ENCODE data around the gene GID8. TPM values are rescaled to one million over a fixed set of nuclear protein-coding genes. Genes with fewer than 3 reads are reported as not detected.

Gene GID8
- total and polyA plus RNA-seq, 12 donors: 9.4 to 38.5 (median 22.3) TPM

- H3K4me1 ChIP-seq (replicated peaks in 1 of 2): peaks cover 9 to 26% of the 10 kb centered on the region in 2 donors
- H3K9me3 ChIP-seq (replicated peaks in 1 of 3): no peaks in the 10 kb centered on the region
- H3K36me3 ChIP-seq (replicated peaks in 1 of 2): no peaks in the 10 kb centered on the region
- H3K27me3 ChIP-seq: no peaks in the 10 kb centered on the region
- no peak overlapping the region for H3K4me3 ChIP-seq
- DNase-seq: no peak
- intact Hi-C loops (cut with DNase I): no loop called here
- WGBS, 4 donors: 82 to 91% (median 89%) methylated on average over 12 to 25 of the region's 25 CpGs
- no peak for TF ChIP-seq CTCF (IDR thresholded peaks at IDR 0.05)
- TF ChIP-seq POLR2A (IDR thresholded peaks at IDR 0.05): no peak
- no peak overlapping the region for H3K27ac ChIP-seq
These were observed 18.6 kb downstream of the GID8 start for GRCh38 chr20:62956387-62957135.

GRCh38 chr20:62957136-62958117 lies 19.5 kb downstream of the GID8 start:
- Histone ChIP-seq H3K4me3 (no peak overlapping the region), H3K27me3 (no peaks in the 10 kb centered on the region), H3K27ac (no peak overlapping the region), H3K4me1 (replicated peaks in 1 of 2) (peaks cover 9 to 22% of the 10 kb centered on the region in 2 donors), H3K9me3 (replicated peaks in 1 of 3) (no peaks in the 10 kb centered on the region), H3K36me3 (replicated peaks in 1 of 2) (no peaks in the 10 kb centered on the region)
- no peak for DNase-seq
- 82 to 92% (median 91%) methylated on average over 23 to 36 of the region's 36 CpGs for WGBS, 4 donors
- no peak for TF ChIP-seq CTCF (IDR thresholded peaks at IDR 0.05)
- TF ChIP-seq POLR2A (IDR thresholded peaks at IDR 0.05): no peak
- intact Hi-C loops (cut with DNase I): no loop called here

DNA sequence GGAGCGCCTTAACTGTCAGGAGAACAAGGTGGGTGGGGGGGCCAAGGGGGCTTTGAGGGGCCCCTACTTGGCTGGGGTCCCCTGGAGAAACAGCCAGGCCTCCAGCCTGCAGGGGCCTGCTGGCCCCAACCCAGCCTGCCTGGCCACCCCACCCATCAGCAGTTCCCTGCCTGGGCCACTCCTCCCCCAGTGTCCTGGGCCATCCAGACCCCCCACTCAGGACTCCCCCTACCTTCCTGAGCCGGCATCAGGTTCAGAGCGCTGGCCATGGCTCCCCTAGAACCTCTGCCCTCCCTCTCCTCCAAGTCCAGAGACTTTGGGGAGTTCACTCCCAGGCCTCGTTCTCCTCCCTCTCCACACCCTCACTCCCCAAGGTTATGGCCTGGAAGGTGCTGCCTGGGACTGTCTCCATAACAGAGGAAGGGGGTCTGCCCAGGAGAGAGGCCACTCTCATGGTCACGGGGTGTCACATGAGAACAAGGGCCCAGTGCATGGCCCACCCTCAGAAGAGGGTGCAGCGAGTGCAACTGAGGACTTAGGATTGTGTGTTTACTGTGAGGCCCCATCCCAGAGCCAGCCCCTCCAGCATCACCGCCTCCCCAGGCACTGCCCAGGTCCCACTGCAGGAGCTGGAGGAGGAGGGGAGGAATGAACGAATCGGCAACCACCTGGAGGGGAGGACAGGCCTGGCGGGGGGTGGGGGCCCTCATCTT lies 20.6 kb downstream of the GID8 start:
- H3K9me3 ChIP-seq (replicated peaks in 1 of 3): no peaks in the 10 kb centered on the region
- DNase-seq: no peak
- peaks cover 2 to 10% of the 10 kb centered on the region in 2 donors for H3K4me1 ChIP-seq (replicated peaks in 1 of 2)
- intact Hi-C loops (cut with DNase I): no loop called here
- H3K36me3 ChIP-seq (replicated peaks in 1 of 2): no peaks in the 10 kb centered on the region
- no peaks in the 10 kb centered on the region for H3K27me3 ChIP-seq
- no peak for TF ChIP-seq POLR2A (IDR thresholded peaks at IDR 0.05)
- TF ChIP-seq CTCF (IDR thresholded peaks at IDR 0.05): no peak
- H3K27ac ChIP-seq: no peak overlapping the region
- 71 to 86% (median 76%) methylated on average over 6 to 10 of the region's 10 CpGs for WGBS, 4 donors
- no peak overlapping the region for H3K4me3 ChIP-seq

Measured in adrenal gland (tissue), 12 donors.